ENCODE data around the gene HSPA12B. TPM values are rescaled to one million over a fixed set of nuclear protein-coding genes. Genes with fewer than 3 reads are reported as not detected.

Gene HSPA12B
- total and polyA plus RNA-seq, 2 of the 8 experiments (the other 6 are each of a cell fraction or from before 2014, with no cell fraction given): 2.2 to 4.3 TPM

DNA sequence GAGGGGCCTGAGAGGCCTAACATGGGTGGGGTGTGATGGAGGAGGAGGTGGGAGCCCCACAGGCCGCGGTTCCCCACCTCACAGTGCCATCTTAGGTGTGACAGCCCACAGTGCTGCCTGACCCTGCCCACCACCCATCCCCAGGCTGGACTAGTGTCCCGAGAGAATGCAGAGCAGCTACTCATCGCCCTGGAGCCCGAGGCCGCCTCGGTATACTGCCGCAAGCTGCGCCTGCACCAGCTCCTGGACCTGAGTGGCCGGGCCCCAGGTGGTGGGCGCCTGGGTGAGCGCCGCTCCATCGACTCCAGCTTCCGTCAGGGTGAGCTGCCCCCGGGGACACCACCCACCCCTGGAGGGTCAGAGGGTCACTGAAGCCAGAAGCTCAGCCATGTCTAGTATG, 15.6 kb downstream of the HSPA12B start (continued):
- TF ChIP-seq, protein P1, sequence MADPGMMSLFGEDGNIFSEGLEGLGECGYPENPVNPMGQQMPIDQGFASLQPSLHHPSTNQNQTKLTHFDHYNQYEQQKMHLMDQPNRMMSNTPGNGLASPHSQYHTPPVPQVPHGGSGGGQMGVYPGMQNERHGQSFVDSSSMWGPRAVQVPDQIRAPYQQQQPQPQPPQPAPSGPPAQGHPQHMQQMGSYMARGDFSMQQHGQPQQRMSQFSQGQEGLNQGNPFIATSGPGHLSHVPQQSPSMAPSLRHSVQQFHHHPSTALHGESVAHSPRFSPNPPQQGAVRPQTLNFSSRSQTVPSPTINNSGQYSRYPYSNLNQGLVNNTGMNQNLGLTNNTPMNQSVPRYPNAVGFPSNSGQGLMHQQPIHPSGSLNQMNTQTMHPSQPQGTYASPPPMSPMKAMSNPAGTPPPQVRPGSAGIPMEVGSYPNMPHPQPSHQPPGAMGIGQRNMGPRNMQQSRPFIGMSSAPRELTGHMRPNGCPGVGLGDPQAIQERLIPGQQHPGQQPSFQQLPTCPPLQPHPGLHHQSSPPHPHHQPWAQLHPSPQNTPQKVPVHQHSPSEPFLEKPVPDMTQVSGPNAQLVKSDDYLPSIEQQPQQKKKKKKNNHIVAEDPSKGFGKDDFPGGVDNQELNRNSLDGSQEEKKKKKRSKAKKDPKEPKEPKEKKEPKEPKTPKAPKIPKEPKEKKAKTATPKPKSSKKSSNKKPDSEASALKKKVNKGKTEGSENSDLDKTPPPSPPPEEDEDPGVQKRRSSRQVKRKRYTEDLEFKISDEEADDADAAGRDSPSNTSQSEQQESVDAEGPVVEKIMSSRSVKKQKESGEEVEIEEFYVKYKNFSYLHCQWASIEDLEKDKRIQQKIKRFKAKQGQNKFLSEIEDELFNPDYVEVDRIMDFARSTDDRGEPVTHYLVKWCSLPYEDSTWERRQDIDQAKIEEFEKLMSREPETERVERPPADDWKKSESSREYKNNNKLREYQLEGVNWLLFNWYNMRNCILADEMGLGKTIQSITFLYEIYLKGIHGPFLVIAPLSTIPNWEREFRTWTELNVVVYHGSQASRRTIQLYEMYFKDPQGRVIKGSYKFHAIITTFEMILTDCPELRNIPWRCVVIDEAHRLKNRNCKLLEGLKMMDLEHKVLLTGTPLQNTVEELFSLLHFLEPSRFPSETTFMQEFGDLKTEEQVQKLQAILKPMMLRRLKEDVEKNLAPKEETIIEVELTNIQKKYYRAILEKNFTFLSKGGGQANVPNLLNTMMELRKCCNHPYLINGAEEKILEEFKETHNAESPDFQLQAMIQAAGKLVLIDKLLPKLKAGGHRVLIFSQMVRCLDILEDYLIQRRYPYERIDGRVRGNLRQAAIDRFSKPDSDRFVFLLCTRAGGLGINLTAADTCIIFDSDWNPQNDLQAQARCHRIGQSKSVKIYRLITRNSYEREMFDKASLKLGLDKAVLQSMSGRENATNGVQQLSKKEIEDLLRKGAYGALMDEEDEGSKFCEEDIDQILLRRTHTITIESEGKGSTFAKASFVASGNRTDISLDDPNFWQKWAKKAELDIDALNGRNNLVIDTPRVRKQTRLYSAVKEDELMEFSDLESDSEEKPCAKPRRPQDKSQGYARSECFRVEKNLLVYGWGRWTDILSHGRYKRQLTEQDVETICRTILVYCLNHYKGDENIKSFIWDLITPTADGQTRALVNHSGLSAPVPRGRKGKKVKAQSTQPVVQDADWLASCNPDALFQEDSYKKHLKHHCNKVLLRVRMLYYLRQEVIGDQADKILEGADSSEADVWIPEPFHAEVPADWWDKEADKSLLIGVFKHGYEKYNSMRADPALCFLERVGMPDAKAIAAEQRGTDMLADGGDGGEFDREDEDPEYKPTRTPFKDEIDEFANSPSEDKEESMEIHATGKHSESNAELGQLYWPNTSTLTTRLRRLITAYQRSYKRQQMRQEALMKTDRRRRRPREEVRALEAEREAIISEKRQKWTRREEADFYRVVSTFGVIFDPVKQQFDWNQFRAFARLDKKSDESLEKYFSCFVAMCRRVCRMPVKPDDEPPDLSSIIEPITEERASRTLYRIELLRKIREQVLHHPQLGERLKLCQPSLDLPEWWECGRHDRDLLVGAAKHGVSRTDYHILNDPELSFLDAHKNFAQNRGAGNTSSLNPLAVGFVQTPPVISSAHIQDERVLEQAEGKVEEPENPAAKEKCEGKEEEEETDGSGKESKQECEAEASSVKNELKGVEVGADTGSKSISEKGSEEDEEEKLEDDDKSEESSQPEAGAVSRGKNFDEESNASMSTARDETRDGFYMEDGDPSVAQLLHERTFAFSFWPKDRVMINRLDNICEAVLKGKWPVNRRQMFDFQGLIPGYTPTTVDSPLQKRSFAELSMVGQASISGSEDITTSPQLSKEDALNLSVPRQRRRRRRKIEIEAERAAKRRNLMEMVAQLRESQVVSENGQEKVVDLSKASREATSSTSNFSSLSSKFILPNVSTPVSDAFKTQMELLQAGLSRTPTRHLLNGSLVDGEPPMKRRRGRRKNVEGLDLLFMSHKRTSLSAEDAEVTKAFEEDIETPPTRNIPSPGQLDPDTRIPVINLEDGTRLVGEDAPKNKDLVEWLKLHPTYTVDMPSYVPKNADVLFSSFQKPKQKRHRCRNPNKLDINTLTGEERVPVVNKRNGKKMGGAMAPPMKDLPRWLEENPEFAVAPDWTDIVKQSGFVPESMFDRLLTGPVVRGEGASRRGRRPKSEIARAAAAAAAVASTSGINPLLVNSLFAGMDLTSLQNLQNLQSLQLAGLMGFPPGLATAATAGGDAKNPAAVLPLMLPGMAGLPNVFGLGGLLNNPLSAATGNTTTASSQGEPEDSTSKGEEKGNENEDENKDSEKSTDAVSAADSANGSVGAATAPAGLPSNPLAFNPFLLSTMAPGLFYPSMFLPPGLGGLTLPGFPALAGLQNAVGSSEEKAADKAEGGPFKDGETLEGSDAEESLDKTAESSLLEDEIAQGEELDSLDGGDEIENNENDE (IDR thresholded peaks at IDR 0.05; ENCODE audit: insufficient replicate concordance, low read length): no peak
- TF ChIP-seq PHF8 (conservative IDR thresholded peaks at IDR 0.05; ENCODE audit: low read depth, low read length) (no peak), RNF2 (IDR thresholded peaks at IDR 0.05; ENCODE audit: borderline replicate concordance, low read depth, low read length, missing control alignments, poor library complexity, severe bottlenecking) (no peak), RAD21 (IDR thresholded peaks at IDR 0.05 in 1 of 2, conservative IDR thresholded peaks at IDR 0.05 in 1 of 2; ENCODE audit: low read depth in 2 of 2, low read length in 2 of 2) (no peak), ATF3 (IDR thresholded peaks at IDR 0.05; ENCODE audit: insufficient read depth, low read depth, low read length) (no peak), POU5F1 (IDR thresholded peaks at IDR 0.05; ENCODE audit: low read depth, low read length) (no peak)

All from H1 (cell line).